Caco-2 (cell line): ENCODE data around the gene RAD23A. TPM values are rescaled to one million over a fixed set of nuclear protein-coding genes. Genes with fewer than 3 reads are reported as not detected.

Source experiments
- BruUV-seq: library from RNA; stranded (reverse); fragments of 400-500 nt; replicated peaks from 2 replicates; lab custom pipeline; 2021; lab: Mats Ljungman, UMichigan
- CTCF ChIA-PET: fragments of 300-600 bp; sonication (Branson Sonifier 250); formaldehyde crosslinking; loops from one replicate; lab custom pipeline; 2022; ENCODE audit warnings: antibody characterized with exemption; lab: Charles Lee
- POLR2A ChIA-PET: fragments of 300-600 bp; sonication (Branson Sonifier 250); formaldehyde crosslinking; loops from one replicate; lab custom pipeline; 2022; ENCODE audit warnings: antibody characterized with exemption; lab: Charles Lee
- DNase-seq, 2 experiments: peaks; one replicate each; pipeline versions ENCODE4 v3.0.0 to v3.0.0-alpha.2; 2020 to 2022
- H3K27me3 ChIP-seq: replicated peaks from 2 replicates; pipeline ENCODE4 v1.6.0; 2011; ENCODE audit warnings: low read length; ENCODE audit not compliant: control insufficient read depth, insufficient read depth
- H3K36me3 ChIP-seq: 2 replicates; pipeline ENCODE4 v1.5.1; 2011; ENCODE audit warnings: low read length; ENCODE audit not compliant: control insufficient read depth, insufficient read depth
- H3K4me1 ChIP-seq: fragments of 250-450 bp; sonication (Bioruptor Pico); 2 replicates; pipeline ENCODE4 v1.5.1; 2020; ENCODE audit warnings: mild to moderate bottlenecking
- H3K4me3 ChIP-seq: 2 replicates; pipeline ENCODE4 v1.5.1; 2011; ENCODE audit warnings: low read depth, mild to moderate bottlenecking, control low read depth, low read length
- H3K9me3 ChIP-seq: fragments of 250-450 bp; sonication (Bioruptor Pico); 2 replicates; pipeline ENCODE4 v1.5.1; 2020; ENCODE audit warnings: mild to moderate bottlenecking, moderate library complexity
- H3K27ac Mint-ChIP-seq: one replicate; pipeline ENCODE4 v1.8.0; 2022; ENCODE audit warnings: mixed read lengths; ENCODE audit not compliant: unreplicated experiment
- H3K27me3 Mint-ChIP-seq: one replicate; pipeline ENCODE4 v1.8.0; 2022; ENCODE audit warnings: mixed read lengths; ENCODE audit not compliant: insufficient read depth, unreplicated experiment
- H3K36me3 Mint-ChIP-seq: one replicate; pipeline ENCODE4 v1.8.0; 2022; ENCODE audit warnings: mild to moderate bottlenecking, mixed read lengths; ENCODE audit not compliant: insufficient read depth, unreplicated experiment
- H3K4me1 Mint-ChIP-seq: one replicate; pipeline ENCODE4 v1.8.0; 2022; ENCODE audit warnings: low read depth, mixed read lengths; ENCODE audit not compliant: unreplicated experiment
- H3K4me3 Mint-ChIP-seq: one replicate; pipeline ENCODE4 v1.8.0; 2022; ENCODE audit warnings: mild to moderate bottlenecking, moderate library complexity, mixed read lengths; ENCODE audit not compliant: unreplicated experiment
- H3K9me3 Mint-ChIP-seq: one replicate; pipeline ENCODE4 v1.8.0; 2022; ENCODE audit warnings: mixed read lengths; ENCODE audit not compliant: unreplicated experiment
- CTCF ChIP-seq, 2 experiments: fragments of 200-600 bp in 1 of 2; IDR thresholded peaks; 1 replicate in 1 of 2; 2 replicates in 1 of 2; pipeline versions ENCODE4 v1.5.1 to v1.8.0; 2011 to 2022; ENCODE audit warnings: antibody characterized with exemption in 1 of 2, control low read depth in 1 of 2, inconsistent platforms in 1 of 2, low read depth in 1 of 2, low read length in 1 of 2, mild to moderate bottlenecking in 1 of 2, moderate library complexity in 1 of 2; ENCODE audit not compliant: insufficient read depth in 1 of 2, severe bottlenecking in 1 of 2, unreplicated experiment in 1 of 2
- intact Hi-C: fragments of 100-400 bp; cut with micrococcal nuclease; formaldehyde crosslinking; loops from one replicate; pipeline ENCODE4 v1.10.0; 2022; ENCODE audit not compliant: unreplicated experiment
- total RNA-seq: library from RNA; stranded (reverse); gene quantifications from 2 replicates; pipeline ENCODE4 v1.2.3, GENCODE V29; 2022

RAD23A gene
- total RNA-seq, 1 experiment from 2014 or later, result 102 TPM

- no peaks in the 10 kb centered on the region for H3K9me3 ChIP-seq
- no peak overlapping the region for H3K4me3 ChIP-seq
- Mint-ChIP-seq H3K9me3 (peaks cover 10% of the 10 kb centered on the region), H3K36me3 (peaks cover 33% of the 10 kb centered on the region), H3K4me1 (peaks cover 7% of the 10 kb centered on the region), H3K27ac (no peak overlapping the region), H3K4me3 (no peak overlapping the region), H3K27me3 (peaks cover 4% of the 10 kb centered on the region)
- ChIA-PET CTCF (no interaction called here), POLR2A (no interaction called here)
- H3K36me3 ChIP-seq, result no peaks in the 10 kb centered on the region
- H3K27me3 ChIP-seq, result no peaks in the 10 kb centered on the region
- no peak for DNase-seq
- peaks cover 9% of the 10 kb centered on the region; the same call in 1 of the 2 replicates for H3K4me1 ChIP-seq
- intact Hi-C loops, result no loop called here
- no peak for TF ChIP-seq CTCF (IDR thresholded peaks at IDR 0.05; ENCODE audit: insufficient read depth in 1 of 2, low read depth in 1 of 2, low read length in 1 of 2, severe bottlenecking in 1 of 2, unreplicated experiment in 1 of 2)
- BruUV-seq, result no TSS peak
Measured at GRCh38 chr19:12959481-12959880, 13.8 kb downstream of the RAD23A start.

GRCh38 chr19:12965017-12965811 is 19.6 kb downstream of the RAD23A start:
- CTCF ChIA-PET, result interaction anchor here (0.5 to 2.7 kb wide), 29 partner anchors 9 to 313 kb away, joined by 3 to 58 read pairs (median 3); partner anchors contain the start of genes GADD45GIP1, HOOK2 and NACC1
- H3K36me3 Mint-ChIP-seq, result peaks cover 12% of the 10 kb centered on the region
- POLR2A ChIA-PET, result interaction anchor here (0.5 to 1.1 kb wide), 4 partner anchors 19 to 1814 kb away, joined by 3 to 5 read pairs (median 3); partner anchors contain the start of gene GCDH
- Histone ChIP-seq H3K9me3 (no peaks in the 10 kb centered on the region), H3K36me3 (no peaks in the 10 kb centered on the region), H3K4me3 (peak overlapping the region; percentile 54), H3K4me1 (no peaks in the 10 kb centered on the region), H3K27me3 (no peaks in the 10 kb centered on the region)
- BruUV-seq, result no TSS peak
- peak; percentile 68 to 92 for TF ChIP-seq CTCF (IDR thresholded peaks at IDR 0.05; ENCODE audit: insufficient read depth in 1 of 2, low read depth in 1 of 2, low read length in 1 of 2, severe bottlenecking in 1 of 2, unreplicated experiment in 1 of 2)
- H3K4me1 Mint-ChIP-seq, result peaks cover 7% of the 10 kb centered on the region
- H3K9me3 Mint-ChIP-seq, result peaks cover 4% of the 10 kb centered on the region
- intact Hi-C loops, result no loop called here
- H3K4me3 Mint-ChIP-seq, result peak overlapping the region; percentile 83
- peaks cover 4% of the 10 kb centered on the region for H3K27me3 Mint-ChIP-seq
- H3K27ac Mint-ChIP-seq, result peak overlapping the region; percentile 86
- peak; percentile 86 to 90 for DNase-seq

GRCh38 chr19:12965812-12966135 is 20.1 kb downstream of the RAD23A start:
- peaks cover 4% of the 10 kb centered on the region for H3K27me3 Mint-ChIP-seq
- peak overlapping the region; percentile 83 for H3K4me3 Mint-ChIP-seq
- Histone ChIP-seq H3K36me3 (no peaks in the 10 kb centered on the region), H3K9me3 (no peaks in the 10 kb centered on the region), H3K4me3 (no peak overlapping the region), H3K4me1 (no peaks in the 10 kb centered on the region), H3K27me3 (no peaks in the 10 kb centered on the region)
- ChIA-PET POLR2A (interaction anchor here (0.5 to 1.1 kb wide), 4 partner anchors 19 to 1815 kb away, joined by 3 to 5 read pairs (median 3); partner anchors contain the start of gene GCDH), CTCF (interaction anchor here (0.6 to 2.7 kb wide), 25 partner anchors 9 to 191 kb away, joined by 3 to 58 read pairs (median 4); partner anchors contain the start of genes GADD45GIP1, HOOK2 and NACC1)
- no peak for TF ChIP-seq CTCF (IDR thresholded peaks at IDR 0.05; ENCODE audit: insufficient read depth in 1 of 2, low read depth in 1 of 2, low read length in 1 of 2, severe bottlenecking in 1 of 2, unreplicated experiment in 1 of 2)
- no peaks in the 10 kb centered on the region for H3K9me3 Mint-ChIP-seq
- H3K27ac Mint-ChIP-seq, result peak overlapping the region; percentile 86
- H3K36me3 Mint-ChIP-seq, result peaks cover 12% of the 10 kb centered on the region
- DNase-seq, result no peak
- peaks cover 7% of the 10 kb centered on the region for H3K4me1 Mint-ChIP-seq
- intact Hi-C loops, result no loop called here
- no TSS peak for BruUV-seq
